Measurements from ENCODE around the gene GRM1. TPM values are rescaled to one million over a fixed set of nuclear protein-coding genes. Genes with fewer than 3 reads are reported as not detected.

GRM1 gene
- total and polyA plus RNA-seq, 8 donors, result not detected

DNA sequence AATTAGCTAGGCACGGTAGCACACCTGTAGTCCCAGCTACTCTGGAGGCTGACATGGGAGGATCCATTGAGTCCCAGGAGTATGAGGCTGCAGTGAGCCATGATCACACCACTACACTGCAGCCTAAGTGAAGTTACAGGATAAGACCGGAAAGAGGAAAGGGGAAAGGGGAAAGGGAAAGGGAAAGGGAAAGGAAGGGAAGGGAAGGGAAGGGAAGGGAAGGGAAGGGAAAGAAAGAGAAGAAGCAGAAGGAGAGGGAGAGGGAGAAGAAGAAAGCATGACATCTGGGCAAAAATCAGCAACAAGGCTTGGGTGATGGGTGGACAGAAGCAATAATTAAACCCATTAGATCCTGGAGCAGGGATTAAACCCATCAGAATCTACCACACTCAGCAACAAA lies 413.0 kb downstream of the GRM1 start:
- no peak for TF ChIP-seq POLR2AphosphoS5 (IDR thresholded peaks at IDR 0.05)
- no peak for TF ChIP-seq POLR2A (IDR thresholded peaks at IDR 0.05)
- TF ChIP-seq EP300 (IDR thresholded peaks at IDR 0.05), result no peak
- TF ChIP-seq, protein P1, sequence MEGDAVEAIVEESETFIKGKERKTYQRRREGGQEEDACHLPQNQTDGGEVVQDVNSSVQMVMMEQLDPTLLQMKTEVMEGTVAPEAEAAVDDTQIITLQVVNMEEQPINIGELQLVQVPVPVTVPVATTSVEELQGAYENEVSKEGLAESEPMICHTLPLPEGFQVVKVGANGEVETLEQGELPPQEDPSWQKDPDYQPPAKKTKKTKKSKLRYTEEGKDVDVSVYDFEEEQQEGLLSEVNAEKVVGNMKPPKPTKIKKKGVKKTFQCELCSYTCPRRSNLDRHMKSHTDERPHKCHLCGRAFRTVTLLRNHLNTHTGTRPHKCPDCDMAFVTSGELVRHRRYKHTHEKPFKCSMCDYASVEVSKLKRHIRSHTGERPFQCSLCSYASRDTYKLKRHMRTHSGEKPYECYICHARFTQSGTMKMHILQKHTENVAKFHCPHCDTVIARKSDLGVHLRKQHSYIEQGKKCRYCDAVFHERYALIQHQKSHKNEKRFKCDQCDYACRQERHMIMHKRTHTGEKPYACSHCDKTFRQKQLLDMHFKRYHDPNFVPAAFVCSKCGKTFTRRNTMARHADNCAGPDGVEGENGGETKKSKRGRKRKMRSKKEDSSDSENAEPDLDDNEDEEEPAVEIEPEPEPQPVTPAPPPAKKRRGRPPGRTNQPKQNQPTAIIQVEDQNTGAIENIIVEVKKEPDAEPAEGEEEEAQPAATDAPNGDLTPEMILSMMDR (IDR thresholded peaks at IDR 0.05), result no peak
- H3K27me3 ChIP-seq, result peaks cover 0 to 10% (median 0%) of the 10 kb centered on the region in 3 donors
- H3K4me3 ChIP-seq, result no peak overlapping the region
- no peak for DNase-seq
- 80 to 94% (median 87%) methylated on average over 2 of the region's 2 CpGs for WGBS, 5 donors
- H3K27ac ChIP-seq, result no peak overlapping the region
- no peaks in the 10 kb centered on the region for H3K4me1 ChIP-seq
- H3K9me3 ChIP-seq, result no peaks in the 10 kb centered on the region
- no peaks in the 10 kb centered on the region for H3K36me3 ChIP-seq
- intact Hi-C loops (cut with DNase I; ENCODE audit: low total_unique reads), result no loop called here

DNA sequence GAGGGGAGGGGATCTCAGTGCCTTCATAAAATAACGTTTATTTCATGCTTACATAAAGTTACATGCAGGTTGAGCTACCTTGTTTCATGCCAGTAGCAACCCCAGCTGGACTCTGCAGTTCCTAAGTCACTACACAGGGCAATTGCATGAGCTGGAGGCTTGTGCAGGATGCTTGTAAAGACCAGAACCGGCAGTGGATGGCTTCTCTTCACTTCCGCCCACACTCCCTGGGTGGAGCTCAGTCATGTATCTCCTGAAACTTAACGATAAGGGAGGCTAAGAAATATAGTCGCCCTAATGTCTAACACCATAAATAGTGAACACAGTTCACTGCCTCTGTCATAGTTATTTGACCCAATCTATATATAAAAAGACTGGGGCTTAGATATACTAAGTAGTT lies 415.3 kb downstream of the GRM1 start:
- H3K27me3 ChIP-seq, result peaks cover 0 to 10% (median 0%) of the 10 kb centered on the region in 3 donors
- H3K4me3 ChIP-seq, result no peak overlapping the region
- H3K36me3 ChIP-seq, result no peaks in the 10 kb centered on the region
- WGBS, 5 donors, result 46 to 62% (median 54%) methylated on average over 5 of the region's 5 CpGs
- H3K27ac ChIP-seq, result no peak overlapping the region
- peaks cover 0 to 14% (median 3%) of the 10 kb centered on the region in 4 donors for H3K9me3 ChIP-seq
- intact Hi-C loops (cut with DNase I; ENCODE audit: low total_unique reads), result no loop called here
- no peak for DNase-seq
- TF ChIP-seq EP300 (IDR thresholded peaks at IDR 0.05), result no peak
- TF ChIP-seq POLR2A (IDR thresholded peaks at IDR 0.05), result no peak
- no peaks in the 10 kb centered on the region for H3K4me1 ChIP-seq

DNA sequence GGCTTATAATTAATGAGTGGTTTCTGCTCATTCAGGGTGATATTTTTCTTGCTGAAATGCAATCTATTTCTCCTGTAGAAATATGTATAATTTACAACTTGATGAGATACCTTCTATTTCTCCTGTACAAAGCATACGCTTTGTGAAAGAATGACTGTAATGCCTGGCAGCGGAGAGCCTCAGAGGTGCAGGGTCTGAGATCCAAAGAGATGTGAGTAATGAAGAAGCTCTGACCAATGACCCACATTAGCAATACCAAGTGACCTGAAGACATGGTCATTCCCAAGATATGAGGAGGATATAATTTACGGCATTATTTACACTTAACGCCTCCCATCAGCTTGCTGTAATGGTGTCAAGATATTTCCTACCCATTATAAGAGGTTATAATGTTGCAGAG lies 416.4 kb downstream of the GRM1 start:
- Histone ChIP-seq H3K27ac (no peak overlapping the region), H3K9me3 (peaks cover 0 to 14% (median 3%) of the 10 kb centered on the region in 4 donors), H3K4me1 (no peaks in the 10 kb centered on the region), H3K4me3 (no peak overlapping the region), H3K36me3 (no peaks in the 10 kb centered on the region), H3K27me3 (peaks cover 0 to 8% (median 0%) of the 10 kb centered on the region in 3 donors)
- TF ChIP-seq POLR2A (IDR thresholded peaks at IDR 0.05), result no peak
- TF ChIP-seq, protein P1 (IDR thresholded peaks at IDR 0.05), result no peak
- TF ChIP-seq POLR2AphosphoS5 (IDR thresholded peaks at IDR 0.05), result no peak
- TF ChIP-seq EP300 (IDR thresholded peaks at IDR 0.05), result no peak
- WGBS, 5 donors, result 90 to 96% (median 95%) methylated on average over 4 of the region's 4 CpGs
- no peak for DNase-seq
- intact Hi-C loops (cut with DNase I; ENCODE audit: low total_unique reads), result no loop called here

DNA sequence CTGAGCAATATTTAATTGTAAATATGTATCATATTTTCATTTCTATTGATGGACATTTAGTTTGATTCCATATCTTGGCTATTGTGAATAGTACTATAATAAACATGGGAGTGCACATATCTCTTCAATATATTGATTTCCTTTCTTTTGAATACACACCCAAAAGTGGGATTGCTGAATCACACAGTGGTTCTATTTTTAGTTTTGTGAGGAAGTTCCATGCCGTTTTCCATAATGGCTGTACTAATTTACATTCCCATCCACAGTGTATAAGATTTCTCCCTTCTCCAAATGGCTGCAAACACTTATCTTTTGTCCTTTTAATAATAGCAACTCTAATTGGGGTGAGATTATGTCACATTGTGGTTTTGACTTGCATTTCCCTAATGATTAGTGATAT lies 428.0 kb downstream of the GRM1 start:
- Histone ChIP-seq H3K4me1 (no peaks in the 10 kb centered on the region), H3K9me3 (peaks cover 0 to 31% (median 11%) of the 10 kb centered on the region in 4 donors), H3K4me3 (no peak overlapping the region), H3K36me3 (no peaks in the 10 kb centered on the region), H3K27ac (no peak overlapping the region), H3K27me3 (no peaks in the 10 kb centered on the region)
- TF ChIP-seq POLR2AphosphoS5 (IDR thresholded peaks at IDR 0.05), result no peak
- TF ChIP-seq POLR2A (IDR thresholded peaks at IDR 0.05), result no peak
- no peak for TF ChIP-seq EP300 (IDR thresholded peaks at IDR 0.05)
- TF ChIP-seq, protein P1 (IDR thresholded peaks at IDR 0.05), result no peak
- DNase-seq, result no peak
- intact Hi-C loops (cut with DNase I; ENCODE audit: low total_unique reads), result no loop called here
- whole genome bisulfite sequencing, 5 donors, result 42 to 58% (median 54%) methylated on average over 1 of the region's 1 CpG

DNA sequence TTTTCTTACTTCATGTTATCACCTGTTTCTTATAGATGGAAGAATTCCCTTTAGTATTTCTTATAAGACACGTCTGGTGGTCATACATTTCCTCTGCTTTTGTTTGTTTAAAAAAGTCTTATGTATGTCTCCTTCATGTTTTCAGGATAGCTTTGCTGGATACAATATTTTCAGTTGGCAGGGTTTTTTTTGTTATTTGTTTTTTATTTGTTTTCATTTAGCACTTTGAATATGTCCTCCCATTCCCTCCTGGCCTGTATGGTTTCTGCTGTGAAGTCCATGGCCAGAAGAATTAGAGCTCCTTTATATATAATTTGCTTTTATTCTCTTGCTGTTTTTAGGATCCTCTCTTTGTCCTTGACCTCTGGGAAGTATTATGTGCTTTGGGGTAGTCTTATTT lies 432.1 kb downstream of the GRM1 start:
- intact Hi-C loops (cut with DNase I; ENCODE audit: low total_unique reads), result no loop called here
- WGBS, 5 donors, result 40 to 74% (median 73%) methylated on average over 1 of the region's 1 CpG

More for the DNA sequence above, 432.1 kb downstream of the GRM1 start:
- H3K27me3 ChIP-seq, result no peaks in the 10 kb centered on the region
- H3K9me3 ChIP-seq, result peaks cover 0 to 37% (median 13%) of the 10 kb centered on the region in 4 donors
- no peaks in the 10 kb centered on the region for H3K4me1 ChIP-seq
- H3K4me3 ChIP-seq, result no peak overlapping the region
- DNase-seq, result no peak
- no peak for TF ChIP-seq EP300 (IDR thresholded peaks at IDR 0.05)
- TF ChIP-seq POLR2AphosphoS5 (IDR thresholded peaks at IDR 0.05), result no peak
- TF ChIP-seq, protein P1 (IDR thresholded peaks at IDR 0.05), result no peak
- no peaks in the 10 kb centered on the region for H3K36me3 ChIP-seq
- H3K27ac ChIP-seq, result no peak overlapping the region

Data from stomach (tissue), 9 donors.